GM19240 (cell line): ENCODE data around the gene STEAP1B.

Source experiments
- DNase-seq: peaks from one replicate; pipeline ENCODE4 v3.0.0; 2011; ENCODE audit warnings: low spot score; ENCODE audit not compliant: insufficient read length

Gene STEAP1B

GRCh38 chr7:22403344-22403743 lies 96.6 kb downstream of the STEAP1B start:
- DNase-seq: no peak

GRCh38 chr7:22402250-22402649 lies 97.7 kb downstream of the STEAP1B start:
- no peak for DNase-seq

GRCh38 chr7:22400936-22401553 lies 98.9 kb downstream of the STEAP1B start:
- DNase-seq: no peak

GRCh38 chr7:22400150-22400814 lies 99.7 kb downstream of the STEAP1B start:
- no peak for DNase-seq

DNA sequence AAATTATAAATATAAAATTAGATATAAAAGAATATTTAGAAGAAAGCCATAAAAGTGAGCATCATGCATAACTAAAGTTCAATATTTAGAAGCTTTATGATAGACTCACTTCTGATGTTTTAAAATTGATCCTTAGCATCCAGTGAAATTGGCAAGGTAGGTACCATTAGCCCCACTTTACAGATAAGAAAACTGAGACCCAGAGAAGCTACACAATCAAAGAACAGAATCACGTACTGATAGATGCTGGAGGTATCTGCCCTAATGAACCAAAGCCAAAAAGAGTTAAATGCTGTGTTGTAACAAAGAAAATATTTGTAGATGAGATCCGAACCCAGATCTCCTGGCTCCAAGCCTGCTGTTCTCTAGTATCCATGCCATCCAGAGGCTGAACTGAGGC lies 100.4 kb downstream of the STEAP1B start:
- DNase-seq: no peak

GRCh38 chr7:22399091-22399490 lies 100.9 kb downstream of the STEAP1B start:
- DNase-seq: no peak

DNA sequence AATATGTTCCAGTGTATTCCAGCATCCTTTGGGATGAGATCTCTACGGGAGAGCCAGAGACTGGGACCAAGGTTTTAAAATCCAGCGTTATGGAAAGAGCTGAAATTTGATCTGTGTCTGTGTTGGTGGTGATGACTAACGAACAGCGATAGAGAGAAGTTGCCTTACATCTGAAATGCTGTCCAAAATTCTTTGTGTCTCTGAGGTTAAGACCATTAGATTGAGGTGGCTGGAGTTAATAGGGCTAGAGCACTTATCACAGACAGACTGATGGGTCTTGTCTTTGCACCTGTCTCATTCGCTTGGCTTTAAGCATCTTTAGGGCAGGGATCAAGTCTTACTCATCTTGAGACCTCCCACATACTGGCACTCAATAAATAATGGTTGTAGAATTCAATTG lies 102.0 kb downstream of the STEAP1B start:
- no peak for DNase-seq

GRCh38 chr7:22395222-22395621 lies 104.8 kb downstream of the STEAP1B start:
- DNase-seq: no peak

DNA sequence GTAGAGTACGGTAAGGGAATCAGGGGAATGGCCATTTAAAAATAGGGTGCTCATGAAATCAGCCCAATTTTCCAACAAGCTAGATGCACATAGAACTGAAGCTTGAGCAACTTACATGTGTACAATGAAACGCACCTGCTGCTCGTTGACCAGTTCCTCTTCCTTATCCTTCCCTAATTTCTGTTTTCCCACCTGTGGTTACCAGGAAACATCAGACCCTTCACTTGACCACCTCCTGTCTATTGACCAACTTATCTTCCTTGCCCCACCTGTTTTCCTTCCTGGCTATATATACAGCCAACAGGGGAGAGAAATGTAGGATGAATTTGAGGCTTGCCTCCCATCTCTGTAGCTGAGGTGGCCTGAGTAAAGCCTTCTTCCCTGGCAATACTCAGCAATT lies 105.2 kb downstream of the STEAP1B start:
- no peak for DNase-seq

GRCh38 chr7:22393913-22394729 lies 105.9 kb downstream of the STEAP1B start:
- no peak for DNase-seq

GRCh38 chr7:22390516-22390915 lies 109.5 kb downstream of the STEAP1B start:
- DNase-seq: no peak

DNA sequence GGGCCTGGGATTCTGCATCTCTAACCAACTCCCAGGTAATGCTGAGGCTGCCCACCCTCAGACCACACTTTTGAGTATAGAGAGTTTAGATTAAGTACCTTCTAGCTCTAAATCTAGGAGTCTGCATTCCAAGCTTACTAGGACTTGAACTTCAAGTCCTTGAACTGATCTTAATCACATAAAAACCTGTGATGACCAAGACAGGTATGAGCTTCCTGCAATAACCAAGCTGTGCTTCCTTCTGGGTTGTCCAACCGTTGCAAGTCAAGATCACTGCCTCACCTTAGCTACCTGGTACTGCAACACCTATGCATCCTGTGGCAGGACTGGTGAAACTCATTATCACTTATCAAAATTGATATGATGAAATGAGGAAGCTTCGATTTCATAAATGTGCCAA lies 110.1 kb downstream of the STEAP1B start:
- DNase-seq: no peak

GRCh38 chr7:22387583-22387982 lies 112.4 kb downstream of the STEAP1B start:
- no peak for DNase-seq

DNA sequence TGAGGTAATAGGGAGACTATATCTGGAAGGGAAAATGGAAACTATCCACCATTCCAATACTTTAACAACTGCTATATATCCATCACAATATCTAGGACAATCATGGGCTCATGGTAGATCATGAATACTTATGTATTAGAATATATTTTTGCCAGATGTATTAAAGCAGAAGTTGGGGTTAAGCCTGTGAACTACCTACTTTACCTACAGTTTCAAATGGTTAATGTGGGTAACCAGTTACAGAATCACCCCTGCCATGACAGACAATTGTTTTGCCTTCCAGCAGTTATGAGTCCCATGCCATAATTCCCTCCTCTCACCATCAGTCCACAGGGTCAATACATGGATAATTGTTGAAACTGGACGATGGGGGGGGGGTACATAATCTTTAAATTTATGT lies 113.1 kb downstream of the STEAP1B start:
- DNase-seq: no peak

- DNase-seq: no peak
These were observed 113.7 kb downstream of the STEAP1B start for GRCh38 chr7:22386206-22386858.

DNA sequence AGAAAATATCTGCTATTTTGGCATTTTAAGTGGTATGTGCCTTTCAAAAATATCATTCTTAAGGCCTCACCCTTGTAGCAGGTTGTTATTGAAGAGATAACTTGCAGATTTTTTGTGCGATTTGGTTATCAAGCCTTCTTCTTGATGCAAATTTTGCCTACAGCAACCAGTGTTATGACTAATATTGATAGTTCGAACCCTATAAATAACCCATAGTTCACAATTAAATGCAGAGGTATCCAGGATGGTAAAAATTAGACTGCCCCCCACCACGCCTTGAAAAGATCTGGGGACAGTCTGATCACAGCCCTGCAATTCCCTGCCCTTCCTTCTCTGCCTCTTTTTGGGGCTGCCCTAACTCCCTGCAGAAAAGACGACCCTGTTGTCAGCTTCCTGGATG lies 114.7 kb downstream of the STEAP1B start:
- DNase-seq: no peak

DNA sequence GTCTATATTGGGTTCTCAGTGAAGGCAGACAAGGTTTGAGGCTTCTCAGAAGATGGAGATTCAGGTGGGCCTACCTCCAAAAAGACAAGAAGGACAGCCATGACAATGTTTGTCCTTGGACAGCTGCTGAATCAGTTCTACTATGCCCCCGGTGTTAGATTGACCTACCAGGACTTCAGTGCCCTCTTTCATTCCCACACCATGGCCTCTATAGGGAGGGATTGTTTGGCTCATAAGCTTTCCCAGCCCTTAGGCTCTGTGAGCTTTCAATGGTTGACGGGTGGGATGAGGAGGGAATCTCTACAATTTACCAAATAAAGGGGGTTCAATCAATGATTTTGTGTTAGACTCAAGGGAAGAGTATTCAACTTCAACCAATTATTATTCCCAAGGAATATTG lies 119.7 kb downstream of the STEAP1B start:
- DNase-seq: no peak

- DNase-seq: no peak
These were observed 121.6 kb downstream of the STEAP1B start for GRCh38 chr7:22378199-22378980.

DNA sequence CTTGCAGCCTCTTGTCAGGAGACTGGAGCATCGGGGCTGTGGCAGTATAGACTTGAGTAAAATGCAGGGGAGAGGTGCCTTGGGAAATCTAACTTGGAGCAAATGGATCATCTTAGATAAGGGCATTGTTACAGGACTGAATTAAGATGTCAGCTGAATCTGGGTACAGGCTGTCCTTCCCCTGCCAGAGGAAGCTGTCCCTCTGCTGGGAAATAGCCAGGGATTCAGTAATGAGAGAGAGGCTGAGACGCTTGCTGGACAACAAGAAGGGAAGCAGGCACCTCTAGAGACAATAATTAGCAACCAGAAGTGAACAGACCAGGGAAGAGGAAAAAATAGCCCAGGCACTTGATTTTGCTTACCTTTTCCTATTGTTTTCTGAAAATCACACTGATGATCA lies 122.3 kb downstream of the STEAP1B start:
- DNase-seq: no peak

DNA sequence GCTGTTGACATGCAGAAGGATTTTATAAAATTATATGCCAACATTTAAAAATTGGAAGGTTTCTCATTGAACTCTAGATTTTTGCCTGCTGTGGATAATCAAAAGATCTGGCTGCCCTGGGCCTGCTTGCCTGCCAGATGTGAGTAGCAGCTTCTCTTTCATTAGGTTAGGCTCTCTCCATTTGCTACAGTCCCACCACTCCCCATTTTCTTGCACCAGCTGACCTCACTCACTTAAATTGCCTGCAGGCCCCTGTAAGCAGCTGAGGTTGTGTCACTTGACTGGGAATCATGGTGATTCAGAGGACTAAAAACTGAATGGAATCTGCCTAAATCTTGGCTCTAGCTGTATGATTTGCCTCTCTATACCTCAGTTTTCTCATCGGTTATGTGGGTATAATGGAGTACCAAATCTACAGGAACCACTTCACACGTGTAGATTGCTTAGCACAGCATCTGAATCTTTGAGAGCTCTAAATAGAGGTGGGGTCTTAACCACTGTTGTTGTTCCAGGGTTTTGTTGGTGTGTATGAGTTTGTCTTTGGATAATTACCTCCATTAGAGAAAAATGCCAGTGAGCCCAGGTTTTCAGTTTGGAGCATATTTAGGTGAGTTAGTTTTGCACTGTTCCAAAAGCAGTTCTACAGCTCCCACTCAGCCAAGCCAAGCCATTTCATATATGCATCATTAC lies 124.5 kb downstream of the STEAP1B start:
- DNase-seq: no peak

- DNase-seq: no peak
These were observed 126.1 kb downstream of the STEAP1B start for GRCh38 chr7:22373911-22374310.
